Germinal center (tissue), 1 donor: Measurements from ENCODE around the gene PXYLP1.

Experiments used
- DNase-seq: peaks from one replicate; pipeline ENCODE4 v3.0.0; 2012; ENCODE audit warnings: mixed read lengths, low spot score

Gene PXYLP1

GRCh38 chr3:141250342-141250741, 18.7 kb downstream of the PXYLP1 start:
- DNase-seq, result no peak

GRCh38 chr3:141250828-141251227, 19.2 kb downstream of the PXYLP1 start:
- no peak for DNase-seq

GRCh38 chr3:141253326-141253725, 21.7 kb downstream of the PXYLP1 start:
- no peak for DNase-seq

- no peak for DNase-seq
Observed at GRCh38 chr3:141253811-141254210, 22.2 kb downstream of the PXYLP1 start.

- no peak for DNase-seq
Observed at GRCh38 chr3:141255137-141255845, 23.7 kb downstream of the PXYLP1 start.

GRCh38 chr3:141255846-141256261, 24.2 kb downstream of the PXYLP1 start:
- DNase-seq, result no peak

GRCh38 chr3:141256820-141257219, 25.2 kb downstream of the PXYLP1 start:
- no peak for DNase-seq

GRCh38 chr3:141257961-141258360, 26.3 kb downstream of the PXYLP1 start:
- DNase-seq, result no peak

- no peak for DNase-seq
Observed at GRCh38 chr3:141258973-141259372, 27.3 kb downstream of the PXYLP1 start.

GRCh38 chr3:141259821-141260629, 28.4 kb downstream of the PXYLP1 start:
- no peak for DNase-seq

GRCh38 chr3:141260630-141260927, 29.0 kb downstream of the PXYLP1 start:
- no peak for DNase-seq

GRCh38 chr3:141261472-141262307, 30.1 kb downstream of the PXYLP1 start:
- no peak for DNase-seq

GRCh38 chr3:141262308-141262705, 30.7 kb downstream of the PXYLP1 start:
- no peak for DNase-seq

- DNase-seq, result no peak
Observed at GRCh38 chr3:141266186-141266585, 34.6 kb downstream of the PXYLP1 start.

GRCh38 chr3:141266797-141267555, 35.4 kb downstream of the PXYLP1 start:
- DNase-seq, result peak; percentile 30

GRCh38 chr3:141267629-141268028, 36.0 kb downstream of the PXYLP1 start:
- no peak for DNase-seq

- DNase-seq, result no peak
Observed at GRCh38 chr3:141268306-141268705, 36.7 kb downstream of the PXYLP1 start.

- no peak for DNase-seq
Observed at GRCh38 chr3:141268791-141269190, 37.2 kb downstream of the PXYLP1 start.

GRCh38 chr3:141269961-141270360, 38.3 kb downstream of the PXYLP1 start:
- no peak for DNase-seq

GRCh38 chr3:141271279-141272030, 39.8 kb downstream of the PXYLP1 start:
- no peak for DNase-seq
